Fibroblast of lung (primary cell): Measurements from ENCODE around the gene SELP. TPM values are rescaled to one million over a fixed set of nuclear protein-coding genes. Genes with fewer than 3 reads are reported as not detected.

Experiments used
- DNase-seq, 2 donors: peaks; one replicate each; pipeline versions ENCODE4 v3.0.0 to v3.0.0-alpha.2; 2010; ENCODE audit warnings: low read depth in 2 of 2
- H2AFZ ChIP-seq: 2 replicates; pipeline ENCODE4 v1.5.1; 2012; ENCODE audit warnings: low read length, control low read depth, inconsistent platforms
- H3K27ac ChIP-seq: 2 replicates; pipeline ENCODE4 v1.5.1; 2011; ENCODE audit warnings: low read length, control low read depth; ENCODE audit not compliant: insufficient read depth
- H3K27me3 ChIP-seq: 2 replicates; pipeline ENCODE4 v1.5.1; 2011; ENCODE audit warnings: mild to moderate bottlenecking, low read length; ENCODE audit not compliant: control insufficient read depth, insufficient read depth
- H3K36me3 ChIP-seq: 2 replicates; pipeline ENCODE4 v1.5.1; 2011; ENCODE audit warnings: low read length; ENCODE audit not compliant: control insufficient read depth, insufficient read depth
- H3K4me1 ChIP-seq: 2 replicates; pipeline ENCODE4 v1.5.1; 2011; ENCODE audit warnings: low read length; ENCODE audit not compliant: control insufficient read depth, insufficient read depth; ENCODE audit errors: extremely low read depth
- H3K4me2 ChIP-seq: 2 replicates; pipeline ENCODE4 v1.5.1; 2011; ENCODE audit warnings: low read length, control low read depth; ENCODE audit not compliant: insufficient read depth; ENCODE audit errors: extremely low read depth
- H3K4me3 ChIP-seq, 4 experiments: fragments of 200-600 bp in 1 of 4; sonication (generic) in 1 of 4; replicated peaks in 1 of 4; 2 replicates each; pipeline ENCODE4 v1.5.1; 2011 to 2016; ENCODE audit warnings: low read length in 4 of 4, low read depth in 3 of 4, mild to moderate bottlenecking in 3 of 4, control low read depth in 2 of 4, inconsistent platforms in 1 of 4, mixed read lengths in 1 of 4; ENCODE audit not compliant: insufficient read depth in 1 of 4; ENCODE audit errors: control extremely low read depth in 1 of 4
- H3K79me2 ChIP-seq: 2 replicates; pipeline ENCODE4 v1.5.1; 2012; ENCODE audit warnings: mild to moderate bottlenecking, low read length, inconsistent platforms; ENCODE audit not compliant: control insufficient read depth, insufficient read depth
- H3K9ac ChIP-seq: 2 replicates; pipeline ENCODE4 v1.5.1; 2011; ENCODE audit warnings: mild to moderate bottlenecking, low read length, control low read depth; ENCODE audit not compliant: insufficient read depth
- H3K9me3 ChIP-seq: 2 replicates; pipeline ENCODE4 v1.5.1; 2012; ENCODE audit warnings: low read depth, low read length; ENCODE audit not compliant: control insufficient read depth, insufficient read depth
- H4K20me1 ChIP-seq: 2 replicates; pipeline ENCODE4 v1.5.1; 2011; ENCODE audit warnings: low read length; ENCODE audit not compliant: control insufficient read depth, insufficient read depth; ENCODE audit errors: extremely low read depth
- EZH2 ChIP-seq: IDR thresholded peaks from 2 replicates; pipeline ENCODE4 v1.5.1; 2012; ENCODE audit warnings: low read length, control low read depth, mild to moderate bottlenecking; ENCODE audit errors: missing control alignments
- polyA plus RNA-seq, 2 donors: library from polyadenylated mRNA; depleted of rRNA in 1 of 2; stranded (reverse) in 1 of 2; unstranded in 1 of 2; fragments of >200 nt; gene quantifications; 2 replicates each; pipeline ENCODE4 v1.2.1, GENCODE V29; 2011 to 2012; ENCODE audit warnings: missing spikeins in 1 of 2
- total RNA-seq: library from RNA; depleted of rRNA; stranded (reverse); fragments of >200 nt; gene quantifications from 2 replicates; pipeline ENCODE4 v1.2.1, GENCODE V29; 2014
- TF ChIP-seq, protein P1 (sequence below), 2 donors: IDR thresholded peaks in 1 of 2; conservative IDR thresholded peaks in 1 of 2; 1 replicate in 1 of 2; 2 replicates in 1 of 2; pipeline ENCODE4 v1.5.1; 2011 to 2012; ENCODE audit warnings: low read length in 2 of 2, control low read depth in 1 of 2, inconsistent platforms in 1 of 2, low read depth in 1 of 2, mild to moderate bottlenecking in 1 of 2

SELP gene
- total and polyA plus RNA-seq, 2 donors (not counting 1 experiment from before 2014, with no cell fraction given), result not detected

- H2AFZ ChIP-seq, result no peak overlapping the region
- DNase-seq, result no peak
- H3K4me3 ChIP-seq, result no peak overlapping the region
- H3K36me3 ChIP-seq, result no peaks in the 10 kb centered on the region
- TF ChIP-seq, protein P1, sequence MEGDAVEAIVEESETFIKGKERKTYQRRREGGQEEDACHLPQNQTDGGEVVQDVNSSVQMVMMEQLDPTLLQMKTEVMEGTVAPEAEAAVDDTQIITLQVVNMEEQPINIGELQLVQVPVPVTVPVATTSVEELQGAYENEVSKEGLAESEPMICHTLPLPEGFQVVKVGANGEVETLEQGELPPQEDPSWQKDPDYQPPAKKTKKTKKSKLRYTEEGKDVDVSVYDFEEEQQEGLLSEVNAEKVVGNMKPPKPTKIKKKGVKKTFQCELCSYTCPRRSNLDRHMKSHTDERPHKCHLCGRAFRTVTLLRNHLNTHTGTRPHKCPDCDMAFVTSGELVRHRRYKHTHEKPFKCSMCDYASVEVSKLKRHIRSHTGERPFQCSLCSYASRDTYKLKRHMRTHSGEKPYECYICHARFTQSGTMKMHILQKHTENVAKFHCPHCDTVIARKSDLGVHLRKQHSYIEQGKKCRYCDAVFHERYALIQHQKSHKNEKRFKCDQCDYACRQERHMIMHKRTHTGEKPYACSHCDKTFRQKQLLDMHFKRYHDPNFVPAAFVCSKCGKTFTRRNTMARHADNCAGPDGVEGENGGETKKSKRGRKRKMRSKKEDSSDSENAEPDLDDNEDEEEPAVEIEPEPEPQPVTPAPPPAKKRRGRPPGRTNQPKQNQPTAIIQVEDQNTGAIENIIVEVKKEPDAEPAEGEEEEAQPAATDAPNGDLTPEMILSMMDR (conservative IDR thresholded peaks at IDR 0.05 in 1 of 2, IDR thresholded peaks at IDR 0.05 in 1 of 2; ENCODE audit: low read depth in 1 of 2, low read length in 2 of 2), result no peak
- H3K27me3 ChIP-seq, result no peaks in the 10 kb centered on the region
- no peaks in the 10 kb centered on the region for H3K9me3 ChIP-seq
- no peaks in the 10 kb centered on the region for H3K79me2 ChIP-seq
- H3K9ac ChIP-seq, result no peak overlapping the region
- no peak overlapping the region for H3K27ac ChIP-seq
- no peaks in the 10 kb centered on the region for H4K20me1 ChIP-seq
- no peaks in the 10 kb centered on the region for H3K4me1 ChIP-seq
- H3K4me2 ChIP-seq, result no peak overlapping the region
These were observed 66.3 kb downstream of the SELP start for GRCh38 chr1:169563650-169564049.

DNA sequence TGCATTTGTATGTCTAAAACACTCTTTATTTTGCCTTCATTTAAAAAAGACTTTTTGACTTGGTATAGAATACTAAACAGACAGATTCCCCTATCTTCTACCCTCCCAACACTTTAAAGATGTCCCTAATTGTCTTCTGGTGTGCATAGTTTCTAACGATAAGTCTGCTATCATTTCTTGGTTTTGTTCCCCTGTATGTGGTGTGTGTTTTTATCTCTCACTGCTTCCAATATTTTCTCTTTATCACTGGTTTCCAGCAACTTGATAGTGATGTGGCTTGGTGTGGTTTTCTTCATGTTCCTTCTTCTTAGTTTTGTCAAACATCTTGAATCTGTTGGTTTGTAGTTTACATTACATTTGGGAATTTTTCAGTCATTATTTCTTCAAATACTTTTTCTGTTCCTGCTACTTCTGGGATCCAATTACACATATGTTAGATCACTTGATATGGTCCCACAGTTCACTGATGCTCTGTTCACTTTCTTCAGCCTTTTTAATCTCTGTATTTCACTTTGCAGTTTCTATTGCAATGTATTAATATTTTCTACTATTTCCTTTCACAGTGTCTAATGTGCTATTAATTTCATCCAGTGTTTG is 66.8 kb downstream of the SELP start:
- no peak for TF ChIP-seq EZH2
- Histone ChIP-seq H3K27me3 (no peaks in the 10 kb centered on the region), H3K4me2 (no peak overlapping the region), H2AFZ (no peak overlapping the region), H4K20me1 (no peaks in the 10 kb centered on the region), H3K4me1 (no peaks in the 10 kb centered on the region), H3K9me3 (no peaks in the 10 kb centered on the region), H3K36me3 (no peaks in the 10 kb centered on the region), H3K79me2 (no peaks in the 10 kb centered on the region), H3K4me3 (no peak overlapping the region), H3K9ac (no peak overlapping the region), H3K27ac (no peak overlapping the region)
- no peak for DNase-seq

- no peaks in the 10 kb centered on the region for H3K4me1 ChIP-seq
- no peaks in the 10 kb centered on the region for H4K20me1 ChIP-seq
- no peaks in the 10 kb centered on the region for H3K9me3 ChIP-seq
- H3K27me3 ChIP-seq, result no peaks in the 10 kb centered on the region
- no peaks in the 10 kb centered on the region for H3K79me2 ChIP-seq
- no peak overlapping the region for H3K27ac ChIP-seq
- no peak overlapping the region for H3K4me2 ChIP-seq
- no peaks in the 10 kb centered on the region for H3K36me3 ChIP-seq
- H3K9ac ChIP-seq, result no peak overlapping the region
- H3K4me3 ChIP-seq, result no peak overlapping the region
- H2AFZ ChIP-seq, result no peak overlapping the region
- TF ChIP-seq, protein P1 (conservative IDR thresholded peaks at IDR 0.05 in 1 of 2, IDR thresholded peaks at IDR 0.05 in 1 of 2; ENCODE audit: low read depth in 1 of 2, low read length in 2 of 2), result no peak
- TF ChIP-seq EZH2, result no peak
- DNase-seq, result no peak
These were observed 68.2 kb downstream of the SELP start for GRCh38 chr1:169561692-169562091.
